Fibroblast of lung (primary cell): ENCODE results near the gene SENP1.

Source experiments
- CTCF ChIP-seq, 2 donors: IDR thresholded peaks in 1 of 2; conservative IDR thresholded peaks in 1 of 2; 1 replicate in 1 of 2; 2 replicates in 1 of 2; pipeline ENCODE4 v1.5.1; 2011 to 2012; ENCODE audit warnings: low read length in 2 of 2, control low read depth in 1 of 2, inconsistent platforms in 1 of 2, low read depth in 1 of 2, mild to moderate bottlenecking in 1 of 2
- EZH2 ChIP-seq: IDR thresholded peaks from 2 replicates; pipeline ENCODE4 v1.5.1; 2012; ENCODE audit warnings: low read length, control low read depth, mild to moderate bottlenecking; ENCODE audit errors: missing control alignments

GRCh38 chr12:48084066-48084465 is 21.8 kb downstream of the SENP1 start:
- TF ChIP-seq EZH2, result no peak
- peak in 1 of 2 donors; percentile 22 for TF ChIP-seq CTCF (conservative IDR thresholded peaks at IDR 0.05 in 1 of 2, IDR thresholded peaks at IDR 0.05 in 1 of 2; ENCODE audit: low read depth in 1 of 2, low read length in 2 of 2)
